Glomerular endothelial cell (primary cell): ENCODE data around the gene ME3. TPM values are rescaled to one million over a fixed set of nuclear protein-coding genes. Genes with fewer than 3 reads are reported as not detected.

Source experiments
- DNase-seq: peaks from one replicate; pipeline ENCODE4 v3.0.0-alpha.2; 2011; ENCODE audit warnings: low read depth, low spot score; ENCODE audit errors: extremely low read depth
- total RNA-seq: library from RNA; depleted of rRNA; stranded (reverse); fragments of >200 nt; gene quantifications from 2 replicates; pipeline ENCODE4 v1.2.3, GENCODE V29; 2015

The ME3 gene
- total RNA-seq = 35.1 and 37.1 TPM in 2 replicates

DNA sequence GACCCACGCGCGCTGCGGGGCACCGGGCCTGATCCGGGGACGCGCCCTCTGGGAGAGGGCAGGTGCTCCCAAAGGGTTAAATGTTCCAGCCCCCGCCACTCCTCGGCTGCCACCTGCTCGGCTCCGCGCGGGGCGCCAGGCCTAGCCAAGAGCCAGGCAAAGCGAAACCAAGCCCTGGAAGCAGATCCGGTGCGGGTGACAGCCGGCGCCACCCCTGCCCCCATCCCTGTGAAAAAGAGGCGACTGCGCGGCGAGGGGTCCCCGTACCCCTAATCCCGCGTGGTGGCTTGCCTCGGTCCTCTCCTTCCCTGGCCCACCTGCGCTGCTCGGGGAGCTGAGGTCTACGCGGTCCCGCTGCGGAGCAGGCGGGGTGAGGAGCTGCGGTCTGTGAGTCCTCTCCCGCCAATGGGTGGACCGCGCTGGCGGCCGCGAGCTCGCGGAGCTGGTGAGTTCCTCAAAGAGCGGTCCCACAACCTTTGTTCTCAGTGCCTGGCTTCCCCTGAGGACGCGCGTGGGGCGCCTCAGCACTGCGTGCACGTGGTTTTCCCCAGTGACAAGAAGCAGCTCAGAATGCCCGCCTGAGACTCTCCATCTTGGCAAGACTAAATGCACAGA is at the start of gene ME3:
Gene ME3 (minus strand): TSS at position 610 of the 615 bp plus-strand sequence.
- DNase-seq = no peak

DNA sequence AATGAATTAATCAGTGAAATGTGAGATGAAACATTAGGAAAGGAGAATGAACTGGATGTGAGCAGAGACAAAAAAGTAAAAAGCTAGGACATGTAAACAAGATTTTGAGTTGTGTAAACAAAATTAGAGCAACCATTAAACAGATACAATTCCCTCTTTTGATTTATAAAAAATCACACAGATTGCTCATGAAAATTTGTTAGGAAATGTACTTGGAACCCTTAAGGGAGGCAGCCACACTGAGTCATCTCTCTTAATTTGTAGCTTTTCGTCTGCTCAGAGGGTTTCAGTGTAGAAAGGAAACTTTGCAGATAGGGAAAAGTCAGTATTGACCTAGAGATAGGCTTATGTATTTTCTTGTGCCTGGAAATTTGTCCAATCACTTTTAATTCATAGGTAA is 49.6 kb upstream of the ME3 start:
- DNase-seq = no peak

DNA sequence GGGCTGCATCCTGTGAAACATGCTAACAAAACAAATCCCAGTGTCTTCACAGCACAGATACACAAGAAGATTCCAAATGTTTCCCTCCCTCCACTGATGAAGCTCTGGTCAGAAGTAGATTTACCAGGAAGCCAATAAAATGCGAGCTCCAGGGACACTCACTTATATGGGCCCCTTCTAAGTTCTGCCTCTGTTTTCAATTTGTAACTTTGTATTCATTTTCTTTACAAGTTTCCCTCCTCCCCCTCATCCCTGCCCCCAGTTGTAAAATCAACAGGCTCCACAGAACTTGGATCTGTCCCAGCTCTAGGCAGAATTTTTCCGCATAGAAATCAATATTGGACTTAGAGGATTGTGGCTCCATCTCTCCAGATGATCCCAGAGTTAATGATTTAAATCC is 48.1 kb upstream of the ME3 start:
- no peak for DNase-seq

DNA sequence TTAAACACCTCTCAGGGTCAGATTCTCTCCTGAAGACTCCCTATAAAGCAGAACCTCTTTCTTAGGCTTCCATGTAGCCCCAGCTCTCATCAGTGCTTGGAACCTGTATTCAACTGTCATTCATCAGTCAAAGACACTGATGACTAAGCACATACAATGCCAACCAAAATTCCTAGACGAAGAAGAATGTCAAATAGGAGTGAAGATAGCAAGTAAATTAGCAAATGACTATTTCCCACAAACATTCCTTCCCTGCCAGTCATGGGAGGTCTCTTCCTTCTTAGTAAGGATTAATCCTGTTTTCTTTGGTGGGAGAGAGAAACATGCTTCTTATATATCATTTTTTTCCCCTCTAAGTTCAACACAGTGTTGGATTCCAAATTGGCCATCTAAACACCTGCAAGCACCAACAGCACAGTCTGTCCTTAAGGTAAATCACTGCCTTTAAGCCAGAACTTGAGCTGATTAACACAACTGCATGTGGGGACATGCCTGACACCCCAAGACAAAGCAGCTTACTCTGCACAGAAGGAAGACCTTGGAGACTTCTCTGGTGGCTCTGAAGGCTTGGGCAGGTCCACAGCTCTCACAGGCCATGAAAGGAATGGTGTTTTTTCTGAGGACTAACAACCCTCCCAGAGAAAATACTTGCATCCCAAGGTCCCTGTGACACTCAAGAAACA is 47.5 kb upstream of the ME3 start:
- DNase-seq = peak; percentile 68

DNA sequence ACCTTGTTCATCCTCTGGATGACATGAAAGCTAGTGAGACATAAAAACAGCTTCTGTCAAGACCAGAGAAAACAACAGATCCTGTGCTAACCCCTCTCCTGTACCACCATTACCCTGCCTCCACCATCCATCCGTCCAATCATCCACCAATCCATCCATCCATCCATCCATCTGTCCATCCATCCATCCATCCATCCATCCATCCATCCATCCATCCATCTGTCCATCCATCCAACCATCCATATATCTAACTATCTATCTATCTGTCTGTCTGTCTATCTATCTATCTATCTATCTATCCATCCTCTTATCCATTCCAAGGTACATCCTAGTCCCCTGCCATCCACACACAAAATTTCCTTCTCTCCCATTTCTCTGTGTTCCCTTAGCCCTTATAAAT is 46.6 kb upstream of the ME3 start:
- DNase-seq = no peak

DNA sequence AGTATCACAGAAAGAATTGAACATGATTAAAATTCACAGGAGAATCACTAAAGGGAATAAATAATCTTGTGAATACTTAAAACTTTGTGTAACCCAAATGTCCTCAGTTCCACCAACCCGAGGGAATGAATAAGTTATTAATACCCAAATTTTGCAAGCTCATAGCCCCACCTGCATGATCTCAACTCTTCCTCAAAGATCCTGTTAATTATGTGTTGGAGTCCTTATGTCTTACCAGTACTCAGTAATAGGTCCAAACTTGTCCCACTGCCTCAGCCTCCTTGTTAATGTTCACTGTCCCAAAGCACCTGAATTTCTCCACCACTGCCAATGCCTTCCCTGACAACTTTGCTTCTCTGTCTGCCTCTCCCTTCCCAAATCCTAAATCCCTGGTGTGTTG is 46.1 kb upstream of the ME3 start:
- DNase-seq = no peak

DNA sequence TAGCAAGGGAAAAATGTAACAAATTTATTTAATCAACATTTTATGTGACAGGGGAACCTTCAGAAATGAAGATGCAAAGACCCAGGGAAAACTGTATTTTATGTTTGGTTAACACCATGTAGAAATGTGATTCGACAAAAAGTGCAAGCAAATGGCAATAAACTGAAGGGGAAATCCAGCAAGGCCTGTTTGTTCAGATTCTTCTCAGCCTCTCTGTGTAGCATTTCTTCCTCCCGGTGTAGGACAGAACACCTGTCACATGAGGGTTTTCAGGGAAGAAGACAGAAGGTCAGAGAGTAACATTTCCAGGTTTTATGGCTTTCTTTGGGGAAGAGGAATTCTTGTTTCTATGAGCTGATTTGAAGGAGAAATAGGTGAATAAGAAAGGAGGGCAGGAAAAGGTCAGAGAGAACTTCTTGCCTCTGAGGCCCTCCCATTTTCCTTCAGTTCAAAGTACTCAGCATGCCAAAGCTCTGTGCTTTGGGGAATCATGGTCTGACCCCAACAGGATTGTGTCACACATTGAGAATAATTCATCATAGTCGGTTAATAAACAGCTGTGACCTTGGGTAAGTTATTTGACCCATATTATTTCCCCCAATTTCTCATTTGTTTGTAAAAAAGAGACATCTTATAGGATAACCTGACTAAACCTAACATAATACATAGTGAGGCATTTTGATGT is 45.5 kb upstream of the ME3 start:
- DNase-seq = no peak

DNA sequence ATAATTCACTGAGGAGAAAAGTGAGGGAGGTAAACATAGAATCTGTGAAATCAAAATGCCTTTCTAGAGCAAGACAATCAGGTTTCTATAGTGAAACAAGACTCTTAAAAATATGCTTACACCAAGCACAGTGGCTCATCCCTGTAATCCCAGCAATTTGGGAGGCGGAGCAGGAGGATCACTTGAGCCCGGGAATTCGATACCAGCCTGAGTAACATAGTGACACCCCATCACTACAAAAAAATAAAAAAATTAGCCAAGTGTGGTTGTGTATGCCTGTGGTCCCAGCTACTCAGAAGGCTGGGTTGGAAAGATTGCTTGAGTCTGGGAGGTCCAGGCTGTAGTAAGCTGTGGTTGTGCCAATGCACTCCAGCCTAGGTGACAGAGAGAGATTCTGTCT is 43.2 kb upstream of the ME3 start:
- no peak for DNase-seq

DNA sequence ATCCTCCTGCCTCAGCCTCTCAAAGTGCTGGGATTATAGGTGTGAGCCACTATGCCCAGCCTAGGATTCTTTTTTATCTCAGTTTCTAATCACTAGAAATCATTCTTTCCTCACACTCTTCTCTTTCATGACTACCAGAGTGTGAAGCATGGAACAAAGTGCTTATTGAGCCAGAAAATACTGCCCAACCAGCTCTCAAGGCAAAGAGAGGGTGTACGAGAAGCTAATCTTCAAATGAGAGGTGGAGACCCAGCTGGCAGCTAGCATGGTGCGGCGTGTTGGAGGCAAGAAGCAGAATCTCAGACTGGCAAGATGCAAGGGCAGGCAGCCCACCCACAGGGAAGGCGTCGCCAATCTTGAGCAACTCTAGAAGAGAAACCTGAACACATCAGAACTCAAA is 41.1 kb upstream of the ME3 start:
- DNase-seq = no peak

DNA sequence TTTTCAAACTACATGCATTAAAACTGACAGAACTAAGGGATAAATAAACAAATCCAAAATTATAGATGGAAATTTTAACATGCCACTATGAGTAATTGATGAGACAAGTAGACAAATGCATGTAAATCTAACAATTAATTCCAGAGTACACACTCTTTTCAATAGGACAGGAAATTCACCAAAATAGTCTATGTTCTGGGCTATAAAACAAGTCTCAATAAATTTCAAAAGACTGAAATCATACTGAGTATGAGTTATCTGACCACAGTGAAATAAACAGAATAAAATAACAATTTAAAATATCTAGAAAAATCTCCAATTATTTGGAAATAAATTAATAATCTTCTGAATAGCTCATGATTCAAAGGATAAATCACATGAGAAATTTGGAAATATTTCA is 38.5 kb upstream of the ME3 start:
- no peak for DNase-seq

DNA sequence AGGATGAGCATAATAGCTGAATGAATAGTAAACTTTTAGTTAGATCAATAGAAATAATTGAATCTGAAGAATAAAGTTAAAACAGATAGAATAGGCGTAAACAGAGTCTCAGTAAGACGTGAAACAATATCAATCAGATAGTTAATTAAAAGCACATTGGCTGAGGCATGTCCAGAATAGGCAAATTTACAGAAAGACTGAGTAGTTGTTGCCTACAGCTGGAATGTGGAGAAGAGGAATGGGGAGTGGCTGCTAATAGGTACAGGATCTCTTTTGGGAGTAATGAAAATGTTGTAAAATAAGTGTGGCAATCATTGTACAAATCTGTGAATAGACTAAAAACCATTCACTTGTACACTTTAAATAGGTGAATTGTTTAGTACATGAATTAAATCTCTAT is 36.3 kb upstream of the ME3 start:
- no peak for DNase-seq

DNA sequence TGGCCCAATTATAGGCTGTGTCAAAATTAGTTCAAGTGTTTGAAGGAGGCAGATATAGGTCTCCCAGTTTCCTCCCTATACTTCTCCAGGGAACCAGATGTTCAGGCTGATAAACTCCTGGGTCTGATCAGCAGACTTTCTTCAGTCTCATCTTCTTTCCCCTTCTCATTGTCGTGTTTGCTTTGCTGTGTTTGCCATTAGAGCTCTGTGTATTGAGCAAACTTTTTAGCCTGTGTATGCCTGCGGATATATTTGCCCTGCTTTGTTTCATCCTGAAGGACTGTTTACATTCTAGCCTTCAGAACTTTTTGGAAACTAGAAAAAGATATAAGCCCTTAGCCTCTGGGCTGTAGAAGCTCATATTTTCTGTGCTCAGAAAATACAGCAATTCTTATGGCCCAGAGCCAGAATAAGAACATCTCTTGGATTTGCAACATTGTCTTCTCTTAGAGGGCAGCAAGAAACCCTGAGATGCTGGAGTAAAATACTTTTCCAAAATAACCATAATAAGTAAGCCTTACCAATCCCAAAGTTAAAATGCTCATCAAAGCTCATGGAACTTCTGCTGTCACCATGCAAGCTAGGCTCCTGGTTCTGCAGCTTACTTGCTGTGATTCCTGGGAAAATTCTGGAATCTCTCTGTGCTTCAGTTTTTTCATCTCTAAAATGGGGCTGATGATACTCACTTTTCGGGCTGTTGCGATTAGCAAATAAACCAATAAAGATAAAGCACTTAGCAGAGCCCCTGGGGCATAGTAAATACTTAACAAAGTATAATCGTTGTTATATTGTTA is 34.1 kb upstream of the ME3 start:
- DNase-seq = no peak

DNA sequence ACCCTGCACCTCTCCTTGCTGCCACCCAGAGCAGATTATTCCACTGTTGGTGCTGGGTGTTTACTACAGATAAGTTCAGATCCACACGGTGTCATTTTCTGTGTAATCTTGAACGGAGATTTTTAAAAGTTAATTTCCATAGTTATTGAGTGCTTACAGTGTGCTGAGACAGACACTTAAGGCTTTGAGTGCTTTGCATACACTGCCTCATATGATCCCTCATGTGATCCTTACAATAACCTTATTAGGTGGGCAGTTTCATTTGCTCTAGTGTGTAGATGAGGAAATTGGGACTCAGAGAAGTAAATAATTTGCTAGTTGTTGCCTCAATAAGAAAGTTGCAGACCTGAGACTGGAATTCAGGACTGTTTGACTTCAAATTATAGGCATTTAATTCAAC is 32.3 kb upstream of the ME3 start:
- no peak for DNase-seq

DNA sequence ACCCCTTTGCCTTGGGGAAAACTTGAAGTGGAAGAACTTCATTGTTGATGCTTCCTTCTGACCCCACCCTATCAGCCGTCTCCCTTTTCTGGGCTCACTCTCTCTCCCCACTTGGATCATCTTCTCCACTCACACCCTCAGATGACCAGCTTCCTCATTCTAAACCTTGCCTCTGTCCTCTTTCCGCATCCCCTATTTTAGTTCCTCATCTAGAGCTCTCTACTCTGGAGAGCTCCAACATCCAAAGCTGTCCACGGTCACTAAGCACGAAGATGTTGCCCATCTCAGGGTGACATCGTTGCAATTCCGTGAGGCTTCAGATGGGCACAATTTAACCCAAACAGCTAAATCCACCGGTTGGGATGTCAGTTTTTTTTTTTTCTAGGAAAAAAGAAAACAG is 31.6 kb upstream of the ME3 start:
- no peak for DNase-seq

DNA sequence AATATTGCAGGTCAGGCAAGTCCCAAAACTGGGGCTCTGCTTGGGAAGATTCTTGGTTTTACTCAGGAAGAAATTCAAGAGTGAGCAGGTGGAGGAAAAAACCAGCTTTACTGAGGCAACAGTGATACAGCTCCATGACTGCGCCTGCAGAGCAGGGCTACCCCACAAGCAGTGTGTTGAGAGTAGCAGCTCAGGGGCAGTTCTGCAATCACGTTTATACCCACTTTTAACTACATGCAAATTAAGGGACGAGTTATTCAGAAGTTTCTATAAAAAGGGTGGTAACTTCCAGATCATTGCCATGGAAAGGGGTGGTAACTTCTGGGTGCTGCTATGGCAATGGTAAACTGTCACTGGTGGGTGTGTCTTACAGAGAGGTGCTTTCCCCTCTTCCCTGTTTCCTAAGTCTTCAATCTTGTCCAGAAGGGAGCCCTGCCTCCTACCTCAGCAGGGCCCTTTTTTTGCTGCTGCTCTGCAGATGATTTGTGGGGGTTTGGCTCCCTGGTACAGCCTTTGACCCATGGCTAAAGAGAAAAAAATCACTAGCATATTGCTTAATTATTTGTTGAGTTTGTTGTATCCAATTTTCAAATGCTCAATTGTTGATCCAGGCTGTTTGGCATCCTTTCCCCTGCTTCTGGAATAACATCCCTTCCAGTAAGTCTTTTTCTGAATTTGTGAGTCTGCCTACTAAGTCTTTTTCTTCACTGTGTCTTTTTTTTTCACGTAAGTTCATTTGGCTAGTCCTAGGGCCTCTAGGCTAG is 30.0 kb upstream of the ME3 start:
- no peak for DNase-seq

DNA sequence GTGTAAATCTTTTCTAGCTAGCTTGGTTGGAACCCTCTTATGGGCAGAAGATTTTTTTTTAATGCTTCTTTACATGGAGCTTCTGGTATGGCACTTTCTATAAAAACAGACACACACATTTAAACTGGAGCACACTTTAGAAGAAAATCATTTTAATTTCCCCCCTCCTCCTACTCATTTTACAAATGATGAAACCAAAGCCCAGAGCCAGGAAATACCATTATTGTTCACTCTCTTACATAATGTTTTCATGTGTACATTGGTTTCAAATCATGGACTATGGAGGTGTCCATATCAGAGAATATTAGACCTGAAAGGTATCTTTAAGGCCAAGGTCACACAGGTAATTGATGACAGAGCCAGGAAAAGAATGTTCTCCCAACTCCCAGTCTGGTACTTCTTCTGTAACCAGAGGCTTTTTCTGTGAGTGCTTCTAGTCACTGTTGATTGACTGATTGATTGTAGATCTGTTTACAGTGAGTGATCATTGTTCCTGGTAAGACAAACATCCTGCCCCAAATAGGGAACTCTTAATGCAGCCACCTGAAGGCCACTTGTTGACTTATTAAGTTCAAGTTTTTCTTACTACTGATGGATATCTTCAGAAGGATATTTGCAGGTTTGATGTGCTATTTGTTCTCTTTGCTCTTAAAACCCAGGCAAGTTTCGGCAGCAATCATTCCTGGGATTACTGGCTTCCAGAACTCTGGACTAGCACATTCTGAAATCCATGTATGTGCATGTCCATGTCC is 26.8 kb upstream of the ME3 start:
- no peak for DNase-seq

DNA sequence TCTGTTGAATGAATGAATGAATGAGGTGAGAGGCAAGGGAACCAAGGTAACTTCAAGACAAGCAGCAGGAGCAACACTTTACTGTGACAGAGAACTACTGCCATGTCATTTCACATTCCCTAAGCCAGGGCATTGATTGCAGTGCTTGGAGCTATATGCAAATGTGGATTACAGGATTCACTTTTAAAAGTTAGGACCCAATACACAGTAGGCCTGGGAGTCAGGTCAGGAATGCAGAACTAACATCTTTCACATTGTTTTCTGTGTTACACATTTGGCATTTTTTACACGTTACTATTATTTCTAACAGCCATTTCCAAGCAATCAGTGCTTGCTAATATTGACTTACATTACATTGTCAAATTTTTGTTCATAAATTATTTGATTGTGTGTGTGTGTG is 26.2 kb upstream of the ME3 start:
- DNase-seq = no peak

DNA sequence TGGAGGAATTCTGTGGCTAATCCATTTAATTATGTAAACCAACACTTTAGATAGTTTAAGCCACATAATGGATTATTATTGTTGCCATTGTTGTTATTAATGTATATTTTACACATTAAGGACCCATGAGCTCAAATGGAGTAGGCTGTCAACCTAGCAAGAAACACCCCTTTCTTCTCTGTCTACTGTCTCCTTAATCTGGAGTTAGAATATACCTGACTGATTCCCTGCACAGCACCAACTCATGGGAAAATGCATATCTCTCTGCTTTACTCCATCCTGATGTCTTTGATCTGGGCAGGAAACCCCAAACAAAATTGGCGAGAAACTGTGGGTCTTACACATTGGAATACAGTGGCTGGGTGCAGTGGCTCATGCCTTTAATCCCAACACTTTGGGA is 24.0 kb upstream of the ME3 start:
- DNase-seq = no peak

DNA sequence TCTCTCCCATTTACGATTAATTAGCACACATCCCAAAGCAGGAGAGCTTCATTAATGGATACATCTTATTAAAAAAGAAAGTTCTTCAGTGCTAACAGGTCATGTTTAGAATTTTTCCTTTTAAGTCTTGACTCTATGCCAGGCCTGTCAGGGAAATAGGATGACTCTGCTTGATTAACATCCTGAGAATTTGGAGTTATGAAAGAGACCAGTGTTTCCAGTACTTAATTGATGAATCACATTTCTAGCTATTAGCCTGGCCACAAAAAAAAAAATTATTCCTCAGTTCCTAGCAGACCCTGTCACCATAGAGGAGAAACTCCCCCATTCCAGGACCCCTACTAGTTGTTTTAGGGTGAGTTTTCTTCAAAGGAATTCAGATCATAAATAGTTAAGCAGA is 23.6 kb upstream of the ME3 start:
- DNase-seq = peak; percentile 57

DNA sequence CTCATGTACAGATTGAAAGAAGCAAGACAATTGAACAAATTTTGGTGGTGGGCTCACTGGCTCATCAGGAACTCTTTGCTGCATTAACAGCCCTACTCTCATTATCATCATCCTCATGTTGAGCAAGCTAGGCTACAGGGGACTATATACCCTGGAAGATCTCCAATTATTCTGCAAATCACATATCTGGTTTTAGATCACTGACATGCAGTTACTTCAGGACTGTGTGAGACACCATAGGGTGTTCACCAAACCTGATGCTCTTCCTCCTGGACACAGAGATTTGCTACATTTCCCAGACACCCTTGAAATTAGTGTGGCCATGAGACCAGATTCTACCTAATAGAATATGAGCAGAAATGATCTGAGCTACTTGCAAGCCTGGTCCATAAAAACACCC is 23.0 kb upstream of the ME3 start:
- no peak for DNase-seq
